Posterior cingulate gyrus (tissue), 11 donors: Measurements from ENCODE around the gene BTBD2.

ENCODE experiments used
- DNase-seq, 10 donors: peaks; one replicate each; pipeline versions ENCODE4 v3.0.0 to v3.0.0-alpha.2; 2020 to 2021; ENCODE audit warnings: mixed read lengths in 3 of 10
- intact Hi-C: fragments of 100-400 bp; cut with DNase I; formaldehyde crosslinking; loops from one replicate; pipeline ENCODE4 v1.15.1; 2023

Gene BTBD2

DNA sequence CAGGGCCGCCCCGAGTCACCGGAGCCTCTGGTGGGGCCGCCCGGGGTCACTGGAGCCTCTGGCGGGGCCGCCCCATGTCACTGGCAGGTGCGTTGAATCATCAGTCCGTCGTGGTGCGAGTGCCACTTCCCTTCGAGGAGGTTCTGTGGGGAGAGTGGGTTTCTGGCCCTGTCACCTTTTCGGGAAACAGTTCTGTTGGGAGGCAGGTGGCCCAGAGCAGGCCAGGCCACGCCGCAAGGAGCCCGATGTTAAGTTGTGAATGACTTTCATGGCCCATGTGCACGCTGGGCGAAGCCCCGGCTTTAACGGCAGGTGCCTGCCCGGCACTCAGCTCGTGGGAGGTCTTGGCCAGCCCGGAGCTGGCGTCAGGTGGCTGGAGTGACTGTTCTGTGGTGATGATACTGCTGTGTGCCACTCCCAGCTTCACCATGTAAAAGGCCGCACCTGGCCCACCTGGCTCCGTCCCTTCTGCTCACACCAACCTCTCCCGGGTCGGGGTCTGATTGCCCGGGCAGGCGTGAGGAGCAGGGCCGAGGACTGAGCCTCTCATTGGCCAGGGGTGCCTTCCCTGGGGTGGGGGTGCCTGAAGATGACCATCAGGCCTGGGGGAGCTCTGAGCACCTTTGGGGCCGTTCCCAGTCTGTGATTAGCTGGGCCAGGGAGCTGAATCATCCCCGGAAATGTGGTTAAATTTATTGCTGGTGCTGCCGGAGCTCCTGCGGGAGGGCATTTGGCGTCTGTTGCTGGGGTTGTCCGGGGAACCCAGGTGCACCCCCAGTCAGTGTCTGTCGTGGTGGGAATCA lies 45.3 kb downstream of the BTBD2 start:
- intact Hi-C loops = no loop called here
- peak in 1 of 10 donors; percentile 81 for DNase-seq

DNA sequence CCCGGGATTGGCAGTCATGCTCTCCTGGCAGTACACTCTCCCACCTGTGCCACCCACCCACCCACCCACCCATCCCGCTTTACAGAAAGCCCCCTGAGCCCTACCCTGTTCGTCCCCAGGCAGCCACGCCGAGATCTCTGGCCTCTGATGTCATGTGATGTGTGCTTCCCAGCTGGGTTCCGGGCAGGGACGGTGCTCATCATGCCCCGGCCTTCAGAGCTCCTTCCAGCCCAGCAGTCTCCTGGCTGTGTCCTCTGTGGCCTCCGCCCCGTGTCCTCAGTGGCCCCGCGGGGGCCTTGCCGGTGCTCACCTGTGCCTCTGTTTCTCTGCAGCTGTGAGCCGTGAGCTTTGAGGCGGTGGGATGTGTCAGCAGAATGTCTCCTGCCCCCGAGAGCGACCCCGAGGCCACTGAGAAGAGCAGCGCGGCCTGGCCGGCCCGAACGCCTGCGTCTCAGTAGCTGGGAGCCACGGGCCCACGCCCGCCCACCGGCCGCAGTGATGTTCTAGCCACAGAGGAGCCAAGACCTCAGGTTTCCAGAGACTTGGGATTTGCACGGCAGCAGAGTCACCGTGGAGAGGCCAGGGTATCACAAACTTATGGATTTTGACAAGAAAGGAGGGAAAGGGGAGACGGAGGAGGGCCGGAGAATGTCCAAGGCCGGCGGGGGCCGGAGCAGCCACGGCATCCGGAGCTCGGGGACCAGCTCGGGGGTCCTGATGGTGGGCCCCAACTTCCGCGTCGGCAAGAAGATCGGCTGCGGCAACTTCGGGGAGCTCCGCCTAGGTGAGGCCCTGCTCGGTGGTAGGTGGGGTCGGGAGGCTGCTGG lies 46.1 kb downstream of the BTBD2 start:
- DNase-seq = peak in 1 of 10 donors; percentile 74
- intact Hi-C loops = no loop called here

DNA sequence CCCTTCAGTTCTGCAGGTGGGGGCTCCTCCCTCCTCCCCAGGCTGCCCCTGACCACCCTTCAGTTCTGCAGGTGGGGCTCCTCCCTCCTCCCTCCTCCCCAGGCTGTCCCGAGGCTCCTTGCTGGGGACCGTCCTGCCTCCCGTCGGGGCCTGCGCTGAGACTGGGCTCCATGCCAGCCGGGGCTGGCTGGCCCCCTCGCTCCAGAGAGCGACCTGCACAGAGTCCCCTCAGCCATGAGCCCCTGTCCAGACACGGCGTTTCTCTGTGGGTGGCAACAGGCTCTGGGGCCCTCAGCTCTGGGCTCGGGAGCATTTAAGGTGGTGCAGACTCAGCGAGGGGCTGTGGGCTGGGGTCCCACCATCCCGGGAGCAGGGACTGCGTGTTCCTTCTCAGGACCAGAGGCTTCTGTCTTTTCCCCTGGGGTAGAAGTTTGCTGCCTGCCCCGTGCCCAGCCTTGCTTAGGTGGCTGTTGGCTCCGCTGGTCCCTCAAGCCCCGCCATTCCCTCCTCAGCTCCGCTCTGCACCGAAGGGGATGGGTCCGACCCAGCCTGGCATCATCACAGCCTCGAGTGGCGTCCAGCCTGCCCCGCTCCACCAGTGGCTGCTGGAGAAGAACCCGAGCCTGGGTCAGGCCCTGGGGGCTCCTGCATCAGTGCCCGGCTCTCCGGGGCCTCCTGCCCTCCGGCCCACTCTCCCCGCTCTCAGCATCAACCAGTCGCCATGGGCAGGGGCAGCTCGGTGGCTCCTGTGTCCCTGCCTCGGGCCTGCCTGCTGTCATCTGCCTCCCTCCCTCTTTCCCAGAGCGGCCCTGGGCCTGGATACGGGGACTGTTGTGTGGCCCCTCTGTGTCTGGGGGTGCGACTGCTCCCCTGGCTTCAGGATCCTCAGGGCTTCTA lies 47.0 kb downstream of the BTBD2 start:
- intact Hi-C loops = no loop called here
- no peak for DNase-seq

DNA sequence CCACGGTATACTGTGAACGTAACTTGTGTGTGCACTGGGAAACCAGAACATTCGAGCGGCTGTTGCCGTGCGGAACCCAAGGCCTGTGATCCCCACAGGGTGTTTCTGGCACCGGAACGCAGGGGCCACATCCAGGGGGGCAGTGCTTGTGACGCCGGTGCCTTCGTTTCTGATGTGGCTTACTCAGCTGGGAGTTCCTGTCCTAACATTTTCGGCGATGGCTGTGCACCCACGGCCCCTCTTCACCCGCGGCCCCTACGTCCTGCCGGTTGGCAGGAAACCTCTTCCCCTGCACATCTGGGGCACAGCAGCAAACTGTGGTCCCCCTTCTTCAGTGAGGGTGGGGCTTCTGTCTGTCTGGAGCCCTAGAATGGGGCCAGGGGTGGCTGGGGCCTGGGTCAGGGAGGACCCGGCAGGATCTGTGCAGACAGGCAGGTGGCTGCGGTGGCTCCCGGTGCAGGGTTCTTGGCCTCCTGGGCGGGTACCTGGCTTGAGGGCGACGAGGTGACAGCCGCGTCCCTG lies 48.4 kb downstream of the BTBD2 start:
- intact Hi-C loops = no loop called here
- peak in 1 of 10 donors; percentile 77 for DNase-seq

DNA sequence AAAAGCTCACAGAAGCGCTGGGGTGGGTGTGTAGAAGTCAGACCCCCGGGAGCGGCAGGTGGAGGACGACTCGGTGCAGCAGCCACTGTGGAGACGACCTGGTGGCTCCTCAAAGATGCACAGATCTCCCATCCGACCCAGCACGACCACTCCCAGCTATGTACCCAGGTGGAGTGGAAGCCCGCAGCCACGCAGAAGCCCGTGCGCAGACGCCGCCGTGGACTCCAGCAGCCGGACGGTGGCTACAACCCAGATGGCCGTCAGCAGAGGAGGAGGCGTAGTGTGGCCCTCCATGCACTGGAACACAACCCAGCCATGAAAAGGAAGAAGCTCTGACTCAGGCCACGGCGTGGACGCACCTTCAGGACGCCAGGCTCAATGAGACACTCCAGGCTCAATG lies 52.8 kb downstream of the BTBD2 start:
- intact Hi-C loops = no loop called here
- no peak for DNase-seq

DNA sequence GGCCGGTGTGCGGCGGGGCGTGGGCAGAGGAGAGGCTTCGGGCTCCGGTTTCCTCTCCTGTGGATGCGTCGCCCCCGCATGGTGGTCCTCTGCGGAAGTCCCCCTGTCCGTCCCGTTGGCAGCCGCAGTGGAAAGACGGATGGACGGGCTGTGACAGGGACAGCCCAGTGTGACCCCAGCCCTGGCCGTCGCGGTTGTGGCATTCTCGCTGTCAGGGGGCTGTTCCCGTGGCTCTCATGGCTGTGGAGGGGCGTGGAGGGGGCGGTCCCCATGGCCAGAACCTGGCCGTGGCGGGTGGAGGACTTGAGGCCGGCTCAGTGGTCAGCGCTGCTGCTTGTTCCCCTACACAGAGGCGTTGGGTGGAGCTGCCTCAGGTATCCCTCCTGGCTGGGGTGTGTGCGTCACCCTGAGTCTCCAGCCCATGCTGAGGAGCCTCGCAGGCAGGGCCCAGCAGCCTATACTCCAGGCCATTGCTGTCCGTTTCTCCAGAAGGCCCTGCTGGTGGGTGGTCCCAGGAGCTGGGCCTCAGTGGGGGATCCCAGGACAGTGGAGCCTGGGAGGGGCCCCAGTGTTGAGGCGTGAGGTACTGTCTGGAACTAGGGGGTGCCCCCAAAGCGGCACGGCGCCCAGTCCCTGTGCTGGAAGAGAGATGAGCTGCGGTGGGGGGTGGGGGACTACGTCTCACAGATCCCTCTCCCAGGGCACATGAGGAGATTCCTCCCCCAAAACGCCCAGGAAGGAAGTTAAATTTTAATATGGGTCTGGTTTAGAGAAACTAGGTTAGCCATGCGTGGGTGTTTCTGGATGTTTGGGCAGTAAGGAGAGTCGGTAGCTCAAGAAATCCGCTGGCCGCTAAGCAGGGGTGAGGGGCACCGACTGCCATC lies 54.3 kb downstream of the BTBD2 start:
- intact Hi-C loops = no loop called here
- DNase-seq = no peak

DNA sequence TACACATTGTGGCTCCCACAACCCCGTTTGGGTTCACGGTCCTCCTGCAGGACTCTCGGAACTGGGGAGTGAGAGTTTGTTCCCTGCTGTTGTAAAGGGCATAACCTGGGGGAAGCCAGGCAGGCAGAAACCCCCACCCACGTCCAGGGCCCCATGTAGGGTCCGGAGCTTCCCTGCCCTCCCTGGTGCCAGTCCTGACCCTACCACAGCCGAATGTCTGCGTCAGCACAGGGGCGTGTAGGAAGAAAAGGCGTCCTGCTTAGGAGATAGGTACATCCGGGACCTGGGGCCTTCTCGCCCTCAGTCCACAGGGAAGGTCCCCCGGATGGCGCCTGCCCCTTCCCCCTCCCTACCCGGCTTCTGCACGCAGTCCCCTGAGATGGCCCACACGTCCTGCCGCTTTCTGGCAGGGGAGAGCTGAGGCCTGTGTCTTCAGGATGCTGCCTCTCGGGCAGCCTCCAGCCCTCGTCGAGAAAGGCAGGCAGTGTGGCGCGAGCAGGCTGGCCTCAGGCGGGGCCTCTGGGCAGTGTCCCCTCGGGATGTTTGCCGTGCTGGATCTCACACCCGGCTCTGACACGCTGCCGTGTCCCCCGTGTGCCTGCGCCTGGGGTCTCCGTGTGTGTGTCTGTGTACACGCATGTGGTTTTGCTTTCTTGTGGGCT lies 55.5 kb downstream of the BTBD2 start:
- peak in 1 of 10 donors; percentile 67 for DNase-seq
- intact Hi-C loops = no loop called here

DNA sequence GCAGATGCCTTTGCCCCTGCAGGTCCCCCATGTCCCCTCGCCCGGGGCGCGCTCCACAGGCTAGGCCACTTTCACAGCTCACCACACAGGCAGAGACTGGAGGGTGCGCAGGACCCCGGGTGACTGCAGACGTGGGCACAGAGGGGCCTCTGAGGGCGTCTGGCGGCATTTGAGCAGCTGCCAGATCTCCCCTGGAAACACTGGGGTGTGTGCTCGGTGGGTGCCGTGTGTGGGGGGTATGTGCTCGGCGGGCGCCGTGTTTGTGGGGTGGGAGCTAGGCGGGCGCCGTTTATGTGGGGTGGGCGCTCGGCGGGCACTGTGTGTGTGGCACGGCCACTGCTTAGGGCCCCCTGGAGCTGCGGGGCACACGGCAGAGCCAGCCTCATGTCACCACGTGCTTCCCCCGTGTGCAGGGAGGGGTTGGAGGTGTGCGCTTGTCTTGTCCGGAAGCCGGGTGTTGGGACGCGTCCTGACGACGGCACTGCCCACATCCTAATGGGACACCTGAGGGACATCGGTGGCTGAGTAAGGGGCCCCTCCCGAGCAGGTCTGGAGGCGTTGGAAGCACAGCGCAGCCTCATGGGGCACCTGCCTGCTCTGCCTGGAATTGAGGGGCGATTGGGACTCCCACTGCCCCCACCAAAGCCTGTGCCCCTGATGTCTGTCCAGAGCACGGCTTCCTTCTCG lies 57.8 kb downstream of the BTBD2 start:
- intact Hi-C loops = no loop called here
- DNase-seq = peak in 1 of 10 donors; percentile 66

DNA sequence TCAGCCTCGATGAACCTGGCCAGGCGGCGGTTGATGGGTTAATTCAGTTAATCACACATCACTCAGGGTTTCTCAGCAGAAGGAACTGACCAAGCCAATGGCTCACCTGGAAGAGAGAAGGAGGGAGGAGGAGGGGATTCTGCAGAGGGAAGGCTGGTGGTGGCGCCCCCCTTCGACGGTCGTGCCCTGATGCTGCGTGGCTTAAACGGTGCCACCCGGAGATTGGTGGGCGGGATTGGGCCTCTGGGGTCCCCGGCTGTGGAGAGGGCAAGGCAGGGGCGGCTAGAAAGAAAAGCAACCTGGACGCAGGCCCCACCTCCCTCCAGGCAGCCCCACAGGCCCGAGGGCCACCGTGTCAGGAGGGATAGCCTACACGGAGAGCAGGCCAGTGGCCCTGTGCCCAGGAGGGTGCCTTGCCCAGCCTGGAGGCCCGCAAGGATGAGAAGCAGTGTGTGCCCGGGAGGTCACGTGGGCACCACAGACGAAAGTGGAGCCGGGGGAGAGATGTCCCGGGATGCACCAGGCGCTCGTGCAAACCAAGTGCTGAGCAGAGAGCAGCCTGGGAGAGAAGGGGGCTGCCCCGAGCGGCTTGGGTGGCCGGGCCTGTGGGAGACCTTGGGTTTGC lies 58.5 kb downstream of the BTBD2 start:
- intact Hi-C loops = no loop called here
- DNase-seq = peak; percentile 77 to 98 (median 86)

DNA sequence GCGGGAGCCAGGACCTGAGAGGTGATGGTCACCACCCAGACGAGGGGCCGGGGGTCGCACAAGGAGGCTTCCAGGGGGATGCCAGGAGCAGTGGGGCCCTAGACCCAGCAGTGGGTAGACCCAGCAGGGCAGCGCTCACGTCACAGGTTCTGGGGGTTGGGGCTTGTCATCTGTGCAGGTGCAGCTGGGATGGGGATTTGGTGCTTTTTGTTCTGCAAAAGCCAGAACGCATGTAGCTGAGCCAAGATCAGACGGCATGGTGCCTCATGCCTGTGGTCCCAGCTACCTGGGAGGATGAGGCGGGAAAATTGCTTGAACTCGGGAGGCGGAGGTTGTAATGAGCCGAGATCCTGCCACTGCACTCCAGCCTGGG lies 59.4 kb downstream of the BTBD2 start:
- intact Hi-C loops = no loop called here
- peak in 1 of 10 donors; percentile 75 for DNase-seq

DNA sequence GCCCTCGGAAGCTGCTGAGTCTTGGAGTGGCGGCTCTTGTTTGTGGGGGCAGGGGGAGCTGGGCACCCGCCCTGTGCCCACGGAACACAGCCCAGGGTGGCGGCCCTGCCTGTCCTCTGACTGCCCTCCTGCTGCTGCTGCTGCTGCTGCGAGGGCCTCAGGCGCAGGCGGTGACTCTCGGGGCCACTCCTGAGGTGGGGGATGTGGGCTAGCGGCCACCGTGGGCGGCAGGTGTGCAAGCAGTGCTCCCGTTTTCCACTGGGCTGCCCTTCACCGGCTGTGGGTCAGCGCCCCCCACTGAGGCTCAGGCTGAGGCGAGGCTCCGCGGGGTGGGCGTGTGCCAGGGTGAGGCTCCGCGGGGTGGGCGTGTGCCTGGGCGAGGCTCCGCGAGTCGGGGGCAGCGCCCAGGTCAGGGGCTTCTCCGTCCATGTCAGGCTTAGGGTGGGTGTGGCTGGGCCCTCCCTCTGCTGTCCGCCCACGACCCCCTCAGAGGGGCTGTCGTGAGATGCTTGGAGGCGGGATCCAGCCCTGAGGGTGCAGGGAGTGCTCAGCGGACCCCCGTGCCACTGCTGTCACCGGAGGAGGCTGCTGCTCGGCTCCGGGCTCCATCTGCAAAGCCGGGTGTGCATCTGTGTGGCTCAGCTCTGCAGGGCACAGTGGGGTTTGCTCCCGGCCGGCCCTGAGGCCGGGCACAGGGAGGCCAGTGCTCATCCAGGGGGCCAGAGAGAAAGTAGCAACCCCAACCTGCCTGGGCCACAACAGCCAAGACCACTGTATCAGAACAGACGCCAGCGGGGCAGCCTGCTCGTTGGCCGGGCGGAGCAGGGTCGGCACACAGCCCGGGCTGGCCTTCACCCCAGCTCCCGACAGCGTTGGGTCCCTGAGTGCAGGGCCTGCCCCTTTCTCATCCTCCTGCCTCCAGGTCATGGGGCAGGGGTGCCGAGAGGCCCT lies 60.1 kb downstream of the BTBD2 start:
- intact Hi-C loops = no loop called here
- DNase-seq = peak in 2 of 10 donors; percentile 73 to 78

DNA sequence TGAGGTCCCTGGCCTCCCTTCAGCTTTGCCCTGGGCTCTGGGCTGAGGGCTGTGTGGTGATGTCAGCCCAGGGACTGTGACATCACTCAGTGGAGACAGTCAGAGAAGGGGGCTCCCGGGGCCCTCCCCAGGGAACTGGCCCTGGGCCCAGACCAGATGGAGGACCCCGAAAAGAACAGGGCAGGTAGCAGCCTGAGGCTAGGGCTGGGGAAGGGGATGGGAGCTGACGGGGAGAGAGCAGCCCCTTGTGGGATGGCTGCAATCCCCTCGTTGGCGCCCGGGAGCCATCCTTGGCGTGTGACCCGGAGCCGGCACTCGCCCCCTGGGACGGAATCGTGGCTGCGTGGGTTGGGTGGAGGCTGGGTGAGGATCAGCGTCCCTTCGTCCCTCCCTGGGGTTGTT lies 61.0 kb downstream of the BTBD2 start:
- intact Hi-C loops = no loop called here
- DNase-seq = peak in 2 of 10 donors; percentile 70 to 72

DNA sequence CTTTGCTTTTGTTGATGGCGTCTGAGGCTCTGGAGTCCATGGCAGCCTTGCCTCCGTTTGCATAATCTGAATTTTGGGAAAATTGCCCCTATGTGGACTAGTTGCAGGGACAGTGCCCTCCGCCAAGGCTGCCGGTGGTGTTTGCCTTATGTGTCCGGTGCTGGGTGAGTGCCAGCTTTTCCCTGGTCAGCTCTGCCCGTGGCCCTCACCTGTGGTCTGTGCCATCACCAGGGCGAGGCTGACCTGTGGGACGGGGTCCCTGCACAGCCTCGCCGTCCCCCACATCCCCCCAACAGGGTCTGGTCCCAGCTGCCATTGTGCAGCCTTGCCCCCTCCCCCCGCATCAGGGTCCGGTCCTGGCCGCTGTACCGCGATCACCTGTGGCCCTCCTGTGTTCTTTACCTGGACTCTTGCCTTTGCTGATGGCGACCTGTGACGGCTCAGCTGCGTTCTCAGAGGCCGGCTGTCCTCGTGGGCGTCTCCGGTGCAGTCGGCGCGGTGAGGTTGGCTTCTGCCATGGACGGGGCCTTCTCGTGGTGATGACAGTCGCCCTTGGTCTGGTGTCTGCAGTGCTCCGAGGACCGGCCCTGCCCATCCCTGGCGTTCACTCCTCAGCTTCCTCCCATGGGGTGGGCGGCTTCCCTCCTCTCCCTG lies 61.9 kb downstream of the BTBD2 start:
- peak in 1 of 10 donors; percentile 77 for DNase-seq
- intact Hi-C loops = no loop called here

DNA sequence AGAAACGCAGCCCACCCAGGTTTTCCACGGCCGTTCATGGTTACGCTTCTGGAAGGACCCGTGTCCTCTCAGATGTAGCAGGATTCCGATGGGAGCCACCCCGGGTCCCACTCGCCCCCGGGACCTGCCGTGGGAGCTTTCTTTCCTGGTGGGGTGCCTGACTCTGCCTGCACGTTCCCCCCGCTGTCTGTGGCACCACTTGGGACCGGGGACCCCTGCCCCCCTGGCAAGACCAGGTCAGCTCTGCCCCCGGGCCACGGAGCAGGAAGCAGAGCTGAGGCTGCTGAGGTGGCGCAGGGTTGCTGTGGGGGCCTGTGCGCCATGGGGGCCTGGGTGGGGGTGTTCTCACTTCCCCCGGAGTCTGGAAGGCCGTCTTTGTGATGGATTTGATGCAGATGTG lies 62.5 kb downstream of the BTBD2 start:
- intact Hi-C loops = no loop called here
- DNase-seq = peak in 1 of 10 donors; percentile 72

DNA sequence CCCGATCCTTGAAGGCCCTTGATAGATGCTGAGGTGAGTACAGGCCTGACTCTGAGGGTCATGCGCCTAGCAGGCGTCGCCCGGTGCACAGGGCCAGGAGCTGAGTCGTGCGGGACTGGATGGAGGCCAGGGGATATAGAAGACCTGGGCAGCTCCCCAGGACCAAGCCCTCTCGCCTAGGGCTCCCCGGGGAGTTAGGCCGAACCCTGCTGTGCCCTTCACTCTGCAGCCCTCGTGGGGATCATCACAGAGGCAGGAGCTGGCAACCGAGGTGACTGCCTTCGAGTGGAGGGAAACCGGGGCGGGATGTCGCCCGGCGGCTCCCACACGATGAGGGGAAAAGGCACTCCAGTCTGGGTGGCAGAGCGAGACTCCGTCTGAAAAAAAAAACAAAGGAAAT lies 62.9 kb downstream of the BTBD2 start:
- intact Hi-C loops = no loop called here
- peak in 1 of 10 donors; percentile 78 for DNase-seq

DNA sequence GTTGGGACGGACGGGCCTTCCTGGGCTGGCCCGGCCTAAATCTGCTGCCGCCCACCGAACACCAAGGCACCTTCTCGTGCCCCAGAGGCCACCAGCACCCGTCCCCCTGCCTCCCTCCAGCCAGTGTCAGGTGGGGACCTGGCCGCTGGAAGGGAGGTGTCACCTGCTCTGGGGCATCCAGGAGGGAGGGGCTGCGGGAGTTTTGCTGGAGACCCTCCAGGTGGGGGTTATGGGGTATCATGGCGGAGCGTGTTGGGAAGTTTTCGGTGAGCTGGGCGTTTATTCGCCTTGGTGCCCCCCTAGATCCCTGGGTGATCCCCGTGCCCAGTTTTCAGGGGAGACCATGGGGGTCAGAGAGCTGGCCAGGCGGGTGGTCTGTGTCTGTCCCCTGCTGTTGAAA lies 64.9 kb downstream of the BTBD2 start:
- DNase-seq = peak in 1 of 10 donors; percentile 80
- intact Hi-C loops = no loop called here
